Muscle layer of duodenum (tissue), 2 donors: Measurements from ENCODE around the gene CCDC28A.
A peak's percentile ranks its signal among the peaks of the same experiment; 100 is the strongest.

Source experiments
- H3K27ac ChIP-seq: one replicate; pipeline ENCODE4 v1.7.0; 2013; ENCODE audit warnings: mild to moderate bottlenecking, low read length
- H3K27me3 ChIP-seq: one replicate; pipeline ENCODE4 v1.7.0; 2013; ENCODE audit warnings: low read depth, mild to moderate bottlenecking, control low read depth, low read length
- H3K36me3 ChIP-seq, 2 donors: one replicate each; pipeline ENCODE4 v1.7.0; 2013; ENCODE audit warnings: low read length in 2 of 2, control low read depth in 1 of 2, mild to moderate bottlenecking in 1 of 2; ENCODE audit not compliant: insufficient read depth in 2 of 2, control insufficient read depth in 1 of 2
- H3K4me1 ChIP-seq, 2 donors: one replicate each; pipeline ENCODE4 v1.7.0; 2013; ENCODE audit warnings: low read length in 2 of 2, mild to moderate bottlenecking in 2 of 2, control low read depth in 1 of 2, moderate library complexity in 1 of 2; ENCODE audit not compliant: insufficient read depth in 2 of 2, control insufficient read depth in 1 of 2
- H3K4me3 ChIP-seq, 2 donors: one replicate each; pipeline ENCODE4 v1.7.0; 2013; ENCODE audit warnings: low read length in 2 of 2, low read depth in 1 of 2, mild to moderate bottlenecking in 1 of 2
- H3K9me3 ChIP-seq, 2 donors: one replicate each; pipeline ENCODE4 v1.7.0; 2013; ENCODE audit warnings: low read length in 2 of 2, control low read depth in 1 of 2, mild to moderate bottlenecking in 1 of 2; ENCODE audit not compliant: control insufficient read depth in 1 of 2
- donor health status: healthy.

Gene CCDC28A

DNA sequence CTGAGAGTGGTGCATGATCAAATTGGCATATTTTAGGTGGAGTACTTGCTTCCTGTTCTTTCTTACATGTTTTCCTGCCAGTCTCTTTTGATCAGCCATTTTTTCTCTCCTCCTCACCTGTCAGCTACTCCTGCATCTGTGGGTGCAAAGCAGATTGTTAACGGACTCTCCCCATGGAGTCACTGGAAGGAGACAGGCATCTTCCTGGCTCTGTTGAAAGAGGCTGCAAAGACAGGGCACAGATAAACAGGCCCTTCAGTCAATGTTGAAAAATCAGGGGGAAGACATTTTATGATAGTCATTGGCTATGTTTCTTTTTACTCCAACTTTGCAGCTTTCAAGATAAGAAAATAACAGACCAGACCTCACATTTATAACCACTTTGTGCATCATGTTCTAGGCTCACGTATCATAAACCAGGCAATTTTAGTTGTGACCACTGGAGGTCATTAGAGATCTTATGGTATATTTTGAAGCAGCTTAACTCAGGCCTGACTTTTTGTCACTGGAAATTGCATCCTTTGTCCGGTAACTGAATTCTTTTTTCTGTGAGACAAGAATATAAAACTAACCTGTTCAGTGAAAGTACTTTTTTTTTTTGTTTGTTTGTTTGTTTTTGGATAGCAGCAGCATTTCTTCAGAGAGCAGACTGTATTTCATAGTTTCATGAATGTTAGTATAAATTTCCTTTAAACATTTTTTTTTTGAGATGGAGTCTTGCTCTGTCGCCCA, 42.4 kb downstream of the CCDC28A start:
- H3K27me3 ChIP-seq: no peaks in the 10 kb centered on the region
- H3K27ac ChIP-seq: no peak overlapping the region
- H3K4me3 ChIP-seq: no peak overlapping the region
- no peaks in the 10 kb centered on the region for H3K4me1 ChIP-seq
- no peaks in the 10 kb centered on the region for H3K36me3 ChIP-seq
- no peaks in the 10 kb centered on the region for H3K9me3 ChIP-seq

DNA sequence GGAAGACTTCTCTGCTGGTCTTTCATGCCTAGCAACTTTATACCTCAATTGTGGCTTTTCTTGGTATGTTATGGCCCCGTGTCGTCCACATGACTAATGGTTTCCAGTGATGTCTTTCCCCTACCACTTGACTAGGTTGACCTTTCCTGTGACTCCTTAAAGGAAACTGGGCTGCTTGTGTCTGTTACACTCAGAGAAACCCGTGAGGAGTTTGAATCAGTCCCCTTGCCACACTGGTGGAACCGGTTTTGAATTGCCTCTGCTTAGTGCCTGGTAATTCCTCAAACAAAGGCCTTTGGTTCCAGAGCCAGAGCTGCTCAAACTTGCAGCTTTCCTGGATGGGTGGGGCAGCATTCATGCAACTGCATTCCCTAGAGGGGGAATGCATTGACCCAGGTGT, 44.2 kb downstream of the CCDC28A start:
- H3K4me3 ChIP-seq: no peak overlapping the region
- no peaks in the 10 kb centered on the region for H3K9me3 ChIP-seq
- peak overlapping the region; percentile 60 for H3K27ac ChIP-seq
- H3K27me3 ChIP-seq: no peaks in the 10 kb centered on the region
- no peaks in the 10 kb centered on the region for H3K4me1 ChIP-seq
- no peaks in the 10 kb centered on the region for H3K36me3 ChIP-seq

DNA sequence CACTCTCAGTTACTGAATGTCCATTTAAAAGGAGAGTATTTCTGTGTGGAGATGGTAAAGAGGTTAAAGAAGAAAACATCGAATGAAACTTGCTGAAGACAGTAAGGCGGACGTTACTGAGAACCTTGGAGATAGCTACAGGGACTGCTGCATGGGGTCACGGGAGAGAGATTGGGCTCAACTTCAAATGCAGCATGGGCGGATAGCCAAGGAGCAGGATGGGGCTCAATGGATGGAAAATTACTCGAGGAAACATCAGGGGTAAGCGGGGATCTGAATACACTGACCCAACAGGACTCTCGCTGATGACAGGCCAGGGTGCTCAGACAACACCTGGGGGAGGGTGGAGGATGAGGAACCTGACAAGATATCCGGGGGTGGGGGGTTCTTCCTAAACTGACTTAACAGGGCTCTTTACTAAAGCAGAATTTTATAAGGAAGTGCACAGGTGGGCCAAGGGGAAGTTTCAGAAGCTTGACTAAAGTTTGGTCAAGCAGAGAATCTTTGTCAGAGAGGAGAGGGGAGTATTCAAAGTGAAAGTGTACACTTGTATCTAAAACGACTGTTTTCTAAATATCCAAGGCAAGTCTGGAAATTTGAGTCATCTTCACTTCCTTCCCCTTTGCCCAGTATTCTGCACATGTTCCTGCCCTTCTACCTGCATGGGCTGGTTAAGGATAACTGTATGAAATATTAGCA, 45.1 kb downstream of the CCDC28A start:
- peak overlapping the region; percentile 60 for H3K27ac ChIP-seq
- no peaks in the 10 kb centered on the region for H3K4me1 ChIP-seq
- H3K4me3 ChIP-seq: no peak overlapping the region

GRCh38 chr6:138821519-138821918, 48.0 kb downstream of the CCDC28A start:
- H3K36me3 ChIP-seq: no peaks in the 10 kb centered on the region
- no peaks in the 10 kb centered on the region for H3K9me3 ChIP-seq
- H3K4me1 ChIP-seq: no peaks in the 10 kb centered on the region
- H3K4me3 ChIP-seq: no peak overlapping the region
- H3K27me3 ChIP-seq: no peaks in the 10 kb centered on the region
- H3K27ac ChIP-seq: no peak overlapping the region

More for the DNA sequence above, 45.1 kb downstream of the CCDC28A start:
- Histone ChIP-seq H3K9me3 (no peaks in the 10 kb centered on the region), H3K27me3 (no peaks in the 10 kb centered on the region), H3K36me3 (no peaks in the 10 kb centered on the region)

DNA sequence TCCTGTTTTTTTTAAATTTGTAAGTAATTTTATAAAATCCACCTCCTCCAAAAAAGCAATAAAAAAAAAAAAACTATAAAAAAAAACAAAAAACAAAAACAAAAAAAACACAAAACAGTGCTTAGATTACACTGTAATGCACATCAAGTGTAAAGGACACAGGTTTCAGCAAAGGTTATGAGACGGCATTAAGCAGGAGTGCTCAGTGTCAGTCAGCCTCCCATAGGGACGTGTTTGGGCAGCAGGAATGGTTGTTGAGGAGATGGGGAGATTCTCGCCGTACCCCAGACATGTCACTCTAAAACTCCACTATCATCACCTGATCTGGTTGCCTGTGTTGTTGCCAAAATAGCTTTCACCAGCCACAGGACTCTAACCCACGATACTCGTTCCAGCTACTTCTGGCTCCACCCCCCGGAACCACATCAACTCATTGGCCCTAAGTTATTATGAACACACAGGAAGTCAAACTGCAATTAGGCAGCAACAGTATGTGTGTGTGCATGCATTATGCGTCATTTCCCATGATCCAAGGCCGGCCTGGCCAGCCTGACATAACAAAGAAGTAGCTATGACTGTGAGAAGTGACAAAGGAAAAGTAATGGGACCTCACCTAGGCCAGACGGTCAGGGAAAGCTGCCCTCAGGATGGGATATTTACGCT, 51.0 kb downstream of the CCDC28A start:
- H3K4me1 ChIP-seq: no peaks in the 10 kb centered on the region
- H3K27ac ChIP-seq: no peak overlapping the region
- H3K36me3 ChIP-seq: no peaks in the 10 kb centered on the region
- H3K9me3 ChIP-seq: no peaks in the 10 kb centered on the region
- no peak overlapping the region for H3K4me3 ChIP-seq
- H3K27me3 ChIP-seq: no peaks in the 10 kb centered on the region

- Histone ChIP-seq H3K27me3 (no peaks in the 10 kb centered on the region), H3K36me3 (no peaks in the 10 kb centered on the region), H3K27ac (no peak overlapping the region), H3K9me3 (no peaks in the 10 kb centered on the region), H3K4me1 (peaks cover 0 to 13% of the 10 kb centered on the region in 2 donors), H3K4me3 (no peak overlapping the region)
Observed at GRCh38 chr6:138830248-138830647, 56.7 kb downstream of the CCDC28A start.

GRCh38 chr6:138832182-138832581, 58.6 kb downstream of the CCDC28A start:
- no peaks in the 10 kb centered on the region for H3K9me3 ChIP-seq
- H3K4me3 ChIP-seq: no peak overlapping the region
- no peaks in the 10 kb centered on the region for H3K36me3 ChIP-seq
- peaks cover 0 to 13% of the 10 kb centered on the region in 2 donors for H3K4me1 ChIP-seq
- H3K27ac ChIP-seq: no peak overlapping the region
- H3K27me3 ChIP-seq: no peaks in the 10 kb centered on the region

GRCh38 chr6:138833816-138834539, 60.4 kb downstream of the CCDC28A start:
- Histone ChIP-seq H3K4me3 (no peak overlapping the region), H3K9me3 (no peaks in the 10 kb centered on the region), H3K27me3 (no peaks in the 10 kb centered on the region), H3K36me3 (no peaks in the 10 kb centered on the region), H3K27ac (no peak overlapping the region), H3K4me1 (peaks cover 0 to 13% of the 10 kb centered on the region in 2 donors)

DNA sequence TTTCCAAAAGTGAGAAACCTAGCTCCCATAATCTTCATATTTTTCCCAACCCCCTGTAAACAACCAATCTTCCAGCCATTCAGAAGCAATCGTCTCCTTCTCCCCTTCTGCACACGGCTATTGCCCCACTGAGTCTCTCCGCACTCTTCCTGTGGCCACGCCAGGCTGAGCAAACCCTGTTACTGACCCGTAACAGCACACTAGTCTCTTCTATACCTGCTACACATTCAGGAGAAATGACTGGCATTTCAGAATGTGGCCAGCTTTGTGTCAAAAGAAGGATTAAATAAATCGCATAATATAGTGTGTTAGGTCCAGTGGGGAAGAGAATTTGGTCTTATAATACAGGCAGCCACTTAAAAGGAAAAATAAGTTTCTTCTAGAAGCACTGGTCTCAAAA, 63.7 kb downstream of the CCDC28A start:
- Histone ChIP-seq H3K27me3 (no peaks in the 10 kb centered on the region), H3K27ac (no peak overlapping the region), H3K9me3 (no peaks in the 10 kb centered on the region)

More for the DNA sequence above, 63.7 kb downstream of the CCDC28A start:
- Histone ChIP-seq H3K4me1 (peaks cover 0 to 13% of the 10 kb centered on the region in 2 donors), H3K36me3 (no peaks in the 10 kb centered on the region), H3K4me3 (no peak overlapping the region)
